ENCODE data around the gene CNOT6.

DNA sequence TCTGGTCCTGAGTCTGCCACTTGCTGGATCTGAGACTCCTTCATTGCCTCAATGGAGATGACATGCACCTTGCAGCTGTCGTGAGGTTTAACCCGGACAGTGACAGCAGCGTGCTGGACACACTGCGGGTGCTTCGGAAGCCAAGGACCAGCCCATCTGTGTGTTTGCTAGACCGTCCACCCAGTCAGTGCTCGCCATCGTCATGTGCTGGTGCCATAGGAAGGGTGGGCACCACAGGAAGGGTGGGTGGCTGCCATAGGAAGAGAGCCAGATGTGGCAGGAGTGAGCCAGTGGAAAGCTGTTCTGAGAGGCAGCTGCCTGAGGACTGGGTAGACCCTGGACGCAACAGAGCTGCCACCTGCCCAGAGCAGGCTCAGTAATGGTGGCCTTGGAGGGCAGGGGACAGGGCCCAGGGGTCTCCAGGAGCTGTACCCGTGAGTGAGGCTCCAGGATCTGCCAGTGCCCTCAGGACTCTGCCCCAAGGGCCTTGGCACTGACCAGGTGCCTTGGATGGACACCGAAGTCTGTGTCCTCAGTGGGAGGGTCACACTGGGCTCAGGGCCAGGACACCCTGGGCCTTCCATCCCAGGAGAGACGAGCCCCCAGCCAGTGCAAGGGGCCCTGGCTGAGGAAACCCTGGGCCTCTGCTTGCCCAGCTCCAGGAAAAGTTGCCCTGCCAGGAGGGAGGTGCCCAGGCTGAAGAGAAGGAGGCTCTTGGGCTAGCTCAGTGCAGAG lies 133.4 kb downstream of the CNOT6 start:
- TF ChIP-seq EZH2 (IDR thresholded peaks at IDR 0.05) (no peak), EZH2phosphoT487 (IDR thresholded peaks at IDR 0.05) (no peak)
